BJ (cell line): ENCODE measurements around the gene POLE4. TPM values are rescaled to one million over a fixed set of nuclear protein-coding genes. Genes with fewer than 3 reads are reported as not detected.

ENCODE experiments used
- CTCF ChIA-PET: fragments of 350-600 bp; formaldehyde crosslinking; extraction: SDS; loops from one replicate; lab custom pipeline; 2021; ENCODE audit warnings: antibody characterized with exemption, inconsistent platforms; lab: Yijun Ruan, JAX
- POLR2A ChIA-PET: fragments of 300-600 bp; sonication (Branson Sonifier 250); formaldehyde crosslinking; extraction: SDS; loops from one replicate; lab custom pipeline; 2021; ENCODE audit warnings: antibody characterized with exemption; lab: Charles Lee
- DNase-seq: peaks from one replicate; pipeline ENCODE4 v3.0.0-alpha.2; 2011; ENCODE audit warnings: low read depth
- H3K27me3 ChIP-seq: 2 replicates; pipeline ENCODE4 v1.6.0; 2011; ENCODE audit warnings: low read length; ENCODE audit not compliant: control insufficient read depth, insufficient read depth
- H3K36me3 ChIP-seq: 2 replicates; pipeline ENCODE4 v1.5.1; 2011; ENCODE audit warnings: low read length; ENCODE audit not compliant: control insufficient read depth, insufficient read depth
- H3K4me3 ChIP-seq: 2 replicates; pipeline ENCODE4 v1.5.1; 2011; ENCODE audit warnings: low read depth, mild to moderate bottlenecking, control low read depth, low read length
- CTCF ChIP-seq: IDR thresholded peaks from 2 replicates; pipeline ENCODE4 v1.5.1; 2011; ENCODE audit warnings: low read depth, mild to moderate bottlenecking, control low read depth, inconsistent platforms, low read length, moderate library complexity; ENCODE audit not compliant: insufficient read depth
- polyA plus RNA-seq: library from polyadenylated mRNA; depleted of rRNA; stranded (reverse); fragments of >200 nt; gene quantifications from 2 replicates; pipeline ENCODE4 v1.2.3, GENCODE V29; 2011

POLE4 gene
- polyA plus RNA-seq, 1 experiment = 32.2 TPM

GRCh38 chr2:74922592-74923227 lies 35.7 kb upstream of the POLE4 start:
- no peaks in the 10 kb centered on the region for H3K36me3 ChIP-seq
- no peaks in the 10 kb centered on the region for H3K27me3 ChIP-seq
- no peak for DNase-seq
- CTCF ChIA-PET = interaction anchor here (1.0 to 2.0 kb wide), 3 partner anchors 13 to 318 kb away, joined by 3 to 7 read pairs (median 3); no protein-coding TSS in a partner anchor
- no peak overlapping the region for H3K4me3 ChIP-seq
- TF ChIP-seq CTCF = no peak
- POLR2A ChIA-PET = interaction anchor here (0.6 kb wide), 1 partner anchor 297 kb away, joined by 4 read pairs; no protein-coding TSS in a partner anchor

GRCh38 chr2:74924463-74925265 lies 33.8 kb upstream of the POLE4 start:
- ChIA-PET CTCF (interaction anchor here (1.1 kb wide), 1 partner anchor 234 kb away, joined by 3 read pairs; no protein-coding TSS in a partner anchor), POLR2A (no interaction called here)
- Histone ChIP-seq H3K36me3 (no peaks in the 10 kb centered on the region), H3K4me3 (no peak overlapping the region), H3K27me3 (no peaks in the 10 kb centered on the region)
- DNase-seq = no peak
- TF ChIP-seq CTCF = no peak

GRCh38 chr2:74925361-74925786 lies 33.1 kb upstream of the POLE4 start:
- ChIA-PET CTCF (interaction anchor here (0.7 kb wide), 2 partner anchors 36 to 272 kb away, joined by 3 read pairs; no protein-coding TSS in a partner anchor), POLR2A (no interaction called here)
- H3K4me3 ChIP-seq = no peak overlapping the region
- H3K27me3 ChIP-seq = no peaks in the 10 kb centered on the region
- TF ChIP-seq CTCF = no peak
- DNase-seq = no peak
- H3K36me3 ChIP-seq = 0 out of 2 replicates have a peak, but pooled peaks cover 3% of the 10 kb centered on the region

- H3K4me3 ChIP-seq = no peak overlapping the region
- H3K27me3 ChIP-seq = no peaks in the 10 kb centered on the region
- ChIA-PET POLR2A (no interaction called here), CTCF (interaction anchor here (0.9 kb wide), 1 partner anchor 12 kb away, joined by 3 read pairs; no protein-coding TSS in a partner anchor)
- no peak for TF ChIP-seq CTCF
- no peak for DNase-seq
- peaks cover 5% of the 10 kb centered on the region; the same call in 1 of the 2 replicates for H3K36me3 ChIP-seq
Observed at GRCh38 chr2:74927621-74928020, 30.8 kb upstream of the POLE4 start.

- Histone ChIP-seq H3K36me3 (peaks cover 5% of the 10 kb centered on the region; the same call in 1 of the 2 replicates), H3K27me3 (no peaks in the 10 kb centered on the region), H3K4me3 (no peak overlapping the region)
- POLR2A ChIA-PET = no interaction called here
- CTCF ChIA-PET = no interaction called here
- no peak for TF ChIP-seq CTCF
- peak; percentile 36 for DNase-seq
Observed at GRCh38 chr2:74930811-74931486, 27.5 kb upstream of the POLE4 start.
